NT2/D1 (cell line): ENCODE measurements around the gene TOM1L2.

Experiments
- SUZ12 ChIP-seq: IDR thresholded peaks from 2 replicates; pipeline ENCODE4 v1.6.1; 2011; ENCODE audit not compliant: insufficient read length, insufficient read depth; ENCODE audit errors: extremely low read depth
- YY1 ChIP-seq: IDR thresholded peaks from 2 replicates; pipeline ENCODE4 v1.6.1; 2011; ENCODE audit not compliant: insufficient read length, insufficient read depth
- ZNF274 ChIP-seq: IDR thresholded peaks from 2 replicates; pipeline ENCODE4 v1.6.1; 2011; ENCODE audit warnings: mild to moderate bottlenecking, low read depth, low read length

DNA sequence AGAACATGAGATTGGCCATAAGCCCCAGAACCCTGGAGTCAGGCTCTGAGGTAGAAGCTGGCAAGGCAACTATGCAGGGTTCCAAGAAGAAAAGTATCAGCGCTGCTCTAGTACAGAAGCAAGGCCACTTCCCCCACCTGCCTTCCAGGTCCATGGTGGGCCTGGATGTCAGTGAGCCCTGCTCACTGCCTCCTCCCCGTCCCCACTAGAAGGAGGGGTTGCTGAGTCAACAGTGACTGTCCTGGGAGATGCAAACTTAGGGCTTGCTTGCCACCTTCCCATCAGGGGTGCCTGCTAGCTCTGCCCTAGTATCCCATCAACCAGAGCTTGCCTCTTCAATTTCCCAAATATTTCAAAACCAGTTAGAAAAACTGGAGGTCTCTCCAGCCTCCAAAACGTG is 105.8 kb downstream of the TOM1L2 start:
- no peak for TF ChIP-seq ZNF274
- no peak for TF ChIP-seq YY1
- no peak for TF ChIP-seq SUZ12
